Measurements from ENCODE around the gene B4GALT4.
"Not testable (repeated sequence)": the region's sequence is repeated elsewhere in the genome, so short reads cannot be mapped to it uniquely, and the experiment has no call there.

Gene B4GALT4

GRCh38 chr3:119243712-119244111 is 3.0 kb upstream of the B4GALT4 start:
- no peak for DNase-seq (ENCODE audit: low read depth)
- H3K4me3 ChIP-seq (ENCODE audit: low read length) = no peak overlapping the region
- no peak for TF ChIP-seq CTCF (conservative IDR thresholded peaks at IDR 0.05; ENCODE audit: low read length)

GRCh38 chr3:119243058-119243529 is 2.4 kb upstream of the B4GALT4 start:
- DNase-seq (ENCODE audit: low read depth); H3K4me3 ChIP-seq (ENCODE audit: low read length): not testable (repeated sequence)

- not testable (repeated sequence) for DNase-seq (ENCODE audit: low read depth); H3K4me3 ChIP-seq (ENCODE audit: low read length)
Measured at GRCh38 chr3:119242387-119243057, 1.8 kb upstream of the B4GALT4 start.

- DNase-seq (ENCODE audit: low read depth) = no peak
- TF ChIP-seq CTCF (conservative IDR thresholded peaks at IDR 0.05; ENCODE audit: low read length) = no peak
- peak overlapping the region; percentile 70 for H3K4me3 ChIP-seq (ENCODE audit: low read length)
Measured at GRCh38 chr3:119240101-119240590, 532 bp downstream of the B4GALT4 start.

- no peak for TF ChIP-seq CTCF (conservative IDR thresholded peaks at IDR 0.05; ENCODE audit: low read length)
- no peak for DNase-seq (ENCODE audit: low read depth)
Measured at GRCh38 chr3:119239206-119239820, 1.4 kb downstream of the B4GALT4 start.

GRCh38 chr3:119238363-119238762 is 2.3 kb downstream of the B4GALT4 start:
- no peak overlapping the region for H3K4me3 ChIP-seq (ENCODE audit: low read length)
- DNase-seq (ENCODE audit: low read depth) = no peak
- TF ChIP-seq CTCF (conservative IDR thresholded peaks at IDR 0.05; ENCODE audit: low read length) = no peak

More at GRCh38 chr3:119239206-119239820, 1.4 kb downstream of the B4GALT4 start:
- peak overlapping the region; percentile 70 for H3K4me3 ChIP-seq (ENCODE audit: low read length)

GRCh38 chr3:119237299-119237698 is 3.4 kb downstream of the B4GALT4 start:
- peak; percentile 54 for DNase-seq (ENCODE audit: low read depth)
- TF ChIP-seq CTCF (conservative IDR thresholded peaks at IDR 0.05; ENCODE audit: low read length) = no peak
- no peak overlapping the region for H3K4me3 ChIP-seq (ENCODE audit: low read length)

GRCh38 chr3:119236756-119237155 is 3.9 kb downstream of the B4GALT4 start:
- no peak for DNase-seq (ENCODE audit: low read depth)
- no peak overlapping the region for H3K4me3 ChIP-seq (ENCODE audit: low read length)
- no peak for TF ChIP-seq CTCF (conservative IDR thresholded peaks at IDR 0.05; ENCODE audit: low read length)
